GM12892 (cell line): Measurements from ENCODE around the gene AEBP1.

Source experiments
- POLR2A ChIP-seq: IDR thresholded peaks from 2 replicates; pipeline ENCODE4 v1.6.1; 2011; ENCODE audit warnings: low read depth, low read length, control low read depth
- TAF1 ChIP-seq: IDR thresholded peaks from 2 replicates; pipeline ENCODE4 v1.6.1; 2011; ENCODE audit warnings: low read depth, mild to moderate bottlenecking, control low read depth, low read length, borderline replicate concordance

DNA sequence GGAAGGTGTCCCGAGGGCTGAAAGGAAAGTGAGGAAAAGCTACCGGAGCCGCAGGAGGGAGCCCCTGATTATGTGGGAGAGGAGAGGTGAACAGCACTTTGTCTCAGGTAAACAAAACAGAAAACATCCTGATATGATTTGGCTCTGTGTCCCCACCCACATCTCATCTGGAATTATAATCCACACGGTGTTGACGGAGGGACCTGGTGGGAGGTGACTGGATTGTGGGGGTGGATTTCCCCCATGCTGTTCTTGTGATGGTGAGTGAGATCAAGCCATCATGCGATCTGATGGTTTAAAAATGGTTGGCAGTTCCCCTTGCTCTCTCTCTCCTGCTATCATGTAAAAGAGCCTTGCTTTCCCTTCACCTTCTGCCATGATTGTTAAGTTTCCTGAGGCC lies 16.2 kb downstream of the AEBP1 start:
- no peak for TF ChIP-seq POLR2A
- no peak for TF ChIP-seq TAF1
